ENCODE results near the gene LDB2.

LDB2 gene

GRCh38 chr4:16757080-16757521 is 141.3 kb downstream of the LDB2 start:
- no peak for DNase-seq (ENCODE audit: low spot score)

- no peak for DNase-seq (ENCODE audit: low spot score)
Observed at GRCh38 chr4:16754104-16754503, 144.3 kb downstream of the LDB2 start.

- DNase-seq (ENCODE audit: low spot score) = no peak
Observed at GRCh38 chr4:16752150-16752549, 146.3 kb downstream of the LDB2 start.

DNA sequence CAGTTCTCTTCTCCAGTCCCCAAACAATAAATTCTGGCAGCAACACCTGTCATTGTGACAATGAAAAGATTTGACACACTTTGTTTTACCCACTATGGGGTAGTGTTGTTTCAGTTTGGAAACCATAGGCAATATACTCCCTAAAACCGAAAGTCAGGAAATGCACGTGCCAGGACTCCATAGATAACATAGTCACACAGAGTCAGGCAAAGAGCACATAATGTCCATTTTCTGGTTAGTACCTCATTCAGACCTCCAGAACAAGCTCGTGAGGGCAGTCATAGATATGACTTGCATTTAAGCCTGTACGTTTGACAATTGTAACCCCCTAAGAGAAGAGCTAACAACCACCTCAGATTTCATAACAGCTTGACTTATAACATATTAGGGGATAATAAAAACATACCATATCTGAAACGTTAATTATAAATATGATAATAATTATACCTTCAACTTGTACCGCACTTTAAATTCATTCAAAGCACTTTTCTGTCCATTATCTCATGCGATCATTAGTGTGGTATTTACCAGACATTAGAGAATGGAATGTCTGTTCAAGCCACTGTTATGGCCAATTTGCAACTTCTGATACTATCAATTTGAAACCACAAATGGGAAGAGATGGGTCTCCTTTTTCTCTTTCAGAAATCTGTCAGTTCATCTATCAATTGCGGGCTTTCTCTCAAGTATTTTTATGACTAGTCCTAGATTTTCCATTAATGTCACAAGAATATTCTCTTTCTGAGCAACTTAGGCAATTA is 147.4 kb downstream of the LDB2 start:
- no peak for DNase-seq (ENCODE audit: low spot score)

DNA sequence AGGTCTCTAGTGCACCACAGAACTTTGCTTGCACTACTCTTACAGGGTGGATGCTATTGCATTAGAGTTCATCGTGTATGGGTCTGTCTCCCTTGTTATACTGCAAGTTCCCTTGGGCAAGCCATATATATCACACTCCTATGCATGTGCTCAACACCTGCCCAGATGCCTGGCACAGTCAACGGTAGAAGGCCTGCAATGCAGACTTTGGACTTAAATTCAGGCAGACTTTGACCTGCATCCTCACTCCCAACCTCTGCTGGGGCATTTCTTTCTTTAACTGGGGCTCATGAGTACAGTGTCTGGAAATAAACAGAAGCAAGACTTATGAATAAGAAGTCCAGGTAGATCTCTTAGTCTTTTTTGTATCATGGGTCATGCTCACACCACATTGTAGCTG is 148.2 kb downstream of the LDB2 start:
- no peak for DNase-seq (ENCODE audit: low spot score)

DNA sequence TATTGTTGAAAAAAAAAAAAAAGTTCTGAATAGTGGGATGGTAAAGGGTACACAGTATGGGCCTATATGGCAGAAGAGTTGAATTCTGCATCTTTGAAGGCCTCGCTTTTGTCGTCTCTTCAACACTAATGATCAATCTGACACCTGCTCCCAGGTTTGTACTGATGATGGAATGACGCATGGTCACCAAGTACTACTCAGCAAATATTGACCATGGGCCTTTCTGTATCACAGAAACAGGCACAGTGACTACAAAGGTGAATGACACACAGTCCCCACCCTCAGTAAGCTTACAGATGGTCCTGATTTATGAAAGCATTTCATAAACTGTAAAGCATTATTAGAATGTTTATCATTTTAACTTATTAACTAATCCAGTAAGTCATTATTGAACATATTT is 152.6 kb downstream of the LDB2 start:
- no peak for DNase-seq (ENCODE audit: low spot score)

- DNase-seq (ENCODE audit: low spot score) = no peak
Observed at GRCh38 chr4:16745009-16745635, 153.3 kb downstream of the LDB2 start.

GRCh38 chr4:16741287-16741686 is 157.2 kb downstream of the LDB2 start:
- no peak for DNase-seq (ENCODE audit: low spot score)

GRCh38 chr4:16739997-16740624 is 158.3 kb downstream of the LDB2 start:
- DNase-seq (ENCODE audit: low spot score) = no peak

GRCh38 chr4:16738558-16738957 is 159.9 kb downstream of the LDB2 start:
- no peak for DNase-seq (ENCODE audit: low spot score)

DNA sequence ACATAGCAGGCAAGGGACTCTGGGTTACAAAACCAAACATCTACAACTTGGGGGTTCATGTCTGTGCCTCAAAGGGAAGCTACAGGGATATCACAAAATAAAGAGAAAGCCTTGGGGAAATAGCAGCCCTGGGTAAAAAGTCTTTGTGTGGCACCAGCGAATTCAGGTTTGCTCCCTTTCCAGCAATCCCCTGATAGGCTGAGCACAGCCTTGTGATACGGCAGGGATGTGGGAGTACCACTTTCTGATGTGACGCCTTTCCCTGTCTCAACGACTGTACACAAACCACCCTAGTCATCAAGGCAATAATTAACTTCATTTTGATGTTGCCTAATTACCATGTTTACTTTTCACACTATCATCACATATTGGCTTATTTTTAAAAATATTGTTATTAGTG is 164.9 kb downstream of the LDB2 start:
- DNase-seq (ENCODE audit: low spot score) = no peak

DNA sequence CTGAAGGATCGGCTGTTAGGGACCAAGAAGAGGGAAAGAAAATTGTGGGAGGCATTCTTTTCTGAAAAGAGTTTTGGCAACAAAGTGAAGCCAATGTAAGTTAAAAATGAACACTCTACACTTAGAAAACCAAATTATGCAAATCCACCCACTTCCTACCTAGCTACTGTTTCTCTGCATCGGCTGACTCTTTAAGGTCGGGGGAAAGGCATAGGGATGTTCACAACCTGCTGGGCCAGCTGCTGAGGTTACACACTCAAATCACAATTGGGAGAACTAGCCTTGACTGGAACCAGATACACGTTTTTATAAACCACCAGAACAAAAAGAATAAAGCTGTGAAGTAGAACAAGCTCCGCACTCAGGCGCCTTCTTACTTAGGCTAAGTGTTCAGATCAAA is 165.7 kb downstream of the LDB2 start:
- no peak for DNase-seq (ENCODE audit: low spot score)

DNA sequence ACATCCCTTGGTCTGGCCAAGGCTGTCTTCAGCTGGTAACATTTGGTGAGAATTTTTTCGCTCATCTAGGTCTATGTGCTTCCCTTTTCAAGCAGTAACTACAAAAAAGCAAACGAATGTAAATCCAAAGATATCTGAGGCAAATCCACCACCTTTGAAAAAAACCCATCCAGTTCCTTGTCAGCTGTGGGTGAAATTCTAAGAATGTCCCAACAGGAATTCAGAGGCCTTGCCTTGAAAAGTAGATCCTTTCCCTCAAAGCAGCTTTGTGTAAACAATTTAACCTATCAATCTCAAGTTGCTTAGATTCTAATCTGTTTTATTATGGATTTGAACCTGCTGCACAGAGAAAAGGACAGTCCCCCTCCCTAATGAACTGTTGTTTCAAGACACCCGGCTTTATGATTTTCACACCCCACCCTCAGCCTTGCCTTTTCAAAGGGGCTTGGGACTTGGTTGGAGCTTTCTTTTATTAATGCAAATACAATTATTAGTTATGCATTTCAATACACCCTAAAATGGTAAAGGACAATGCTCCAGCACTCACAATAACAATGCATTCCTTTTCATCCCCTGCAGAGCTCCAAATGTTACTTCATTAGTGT is 166.6 kb downstream of the LDB2 start:
- no peak for DNase-seq (ENCODE audit: low spot score)

- no peak for DNase-seq (ENCODE audit: low spot score)
Observed at GRCh38 chr4:16730522-16731205, 167.8 kb downstream of the LDB2 start.

DNA sequence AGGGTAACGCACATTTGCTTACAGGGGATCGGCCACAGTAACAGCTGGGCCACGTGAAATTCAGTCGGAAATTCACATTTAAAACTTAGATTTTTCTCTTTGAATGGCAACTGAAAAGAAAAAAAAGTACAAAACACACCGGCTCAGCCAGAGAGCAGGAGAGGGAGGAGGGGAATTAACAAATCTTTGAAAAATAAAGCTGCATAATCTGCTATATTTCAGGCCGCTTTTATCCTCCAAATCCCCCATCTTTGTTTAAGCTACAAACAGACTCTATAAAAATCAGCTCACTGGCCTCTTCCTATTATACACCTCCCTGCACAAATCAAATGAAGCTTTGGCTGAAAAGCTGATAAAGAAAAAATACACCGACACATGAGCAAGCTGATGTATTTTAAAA is 169.1 kb downstream of the LDB2 start:
- no peak for DNase-seq (ENCODE audit: low spot score)

DNA sequence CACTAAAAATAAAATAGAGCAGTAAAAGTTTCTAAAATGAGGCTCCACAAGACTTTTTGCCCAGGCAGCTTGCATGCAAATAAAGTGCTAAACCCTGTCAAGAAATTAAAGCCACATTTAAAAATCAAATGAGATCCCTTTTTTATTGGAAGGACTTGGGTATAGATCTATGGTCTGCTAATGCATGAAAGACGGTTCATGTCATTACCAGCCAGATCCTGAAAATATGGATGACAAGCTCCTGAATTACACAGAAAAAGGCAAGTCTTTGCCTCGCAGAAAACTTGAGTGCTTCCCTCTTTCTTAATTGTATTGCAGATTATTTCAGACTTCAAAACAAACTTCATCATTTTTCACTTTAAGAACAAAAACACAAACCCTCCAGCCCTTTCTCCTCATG is 169.6 kb downstream of the LDB2 start:
- DNase-seq (ENCODE audit: low spot score) = no peak

DNA sequence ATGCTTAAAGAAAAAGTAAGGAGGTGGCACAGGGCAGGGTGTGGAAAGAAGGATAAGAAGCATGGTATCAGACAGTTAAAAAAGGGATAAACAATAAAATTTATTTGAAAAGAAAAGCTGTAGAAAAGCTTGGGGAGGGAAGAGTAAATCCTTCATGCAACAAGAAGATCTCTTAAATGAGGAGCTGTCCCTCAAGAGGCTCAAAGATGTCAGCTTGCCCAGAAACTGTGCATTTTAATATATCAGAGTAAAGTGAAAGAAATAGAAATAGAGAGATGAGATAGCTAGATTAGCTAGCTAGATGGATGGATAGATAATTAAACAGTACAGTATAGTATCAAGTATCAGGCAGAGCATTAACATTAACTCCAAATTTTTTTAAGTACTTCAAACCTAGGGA is 170.3 kb downstream of the LDB2 start:
- no peak for DNase-seq (ENCODE audit: low spot score)

DNA sequence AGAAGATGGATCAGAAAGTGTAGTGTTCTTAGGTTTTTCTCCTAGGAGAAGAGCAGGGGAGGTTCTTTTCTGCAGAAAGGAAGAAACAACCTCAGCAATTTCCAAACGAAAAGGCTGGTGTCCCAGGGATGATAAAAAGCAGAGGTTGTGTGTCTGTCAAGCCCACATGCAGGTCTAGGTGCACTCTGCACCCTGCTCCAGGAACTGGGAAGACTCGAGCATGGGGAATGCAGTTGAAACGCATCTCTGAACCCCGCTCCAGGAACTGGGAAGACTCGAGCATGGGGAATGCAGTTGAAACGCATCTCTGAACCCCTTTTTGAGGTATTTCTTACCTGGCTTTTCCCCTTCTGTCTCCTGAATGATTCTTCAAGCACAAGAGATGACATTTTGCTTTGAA is 171.2 kb downstream of the LDB2 start:
- DNase-seq (ENCODE audit: low spot score) = no peak

GRCh38 chr4:16726368-16727050 is 171.9 kb downstream of the LDB2 start:
- no peak for DNase-seq (ENCODE audit: low spot score)

DNA sequence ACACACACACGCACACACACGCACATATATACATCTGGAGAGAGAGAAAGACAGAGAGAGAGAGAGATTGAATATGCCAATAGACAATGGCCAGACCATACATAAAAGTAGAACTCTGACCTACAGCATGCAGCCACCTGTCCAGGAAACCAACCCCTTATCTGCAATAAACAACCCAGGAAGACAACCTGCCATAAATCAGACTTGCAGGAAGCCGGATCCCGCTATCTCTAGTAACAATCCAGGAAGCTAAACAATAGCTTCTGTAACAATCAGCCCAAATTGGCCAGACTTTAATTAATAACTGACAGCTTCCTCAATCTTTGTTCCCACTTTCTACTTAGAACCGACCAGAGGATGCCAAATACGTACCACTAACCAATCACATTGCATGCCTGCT is 173.2 kb downstream of the LDB2 start:
- DNase-seq (ENCODE audit: low spot score) = no peak

- no peak for DNase-seq (ENCODE audit: low spot score)
Observed at GRCh38 chr4:16722416-16722815, 176.0 kb downstream of the LDB2 start.

Data from ecto neural progenitor cell (in vitro differentiated cells).